GM21717 (cell line): ENCODE data around the gene IMMP2L.
"Not testable (repeated sequence)": the region's sequence is repeated elsewhere in the genome, so short reads cannot be mapped to it uniquely, and the experiment has no call there.

Experiments used
- ATAC-seq: cut with Tn5 transposase; IDR thresholded peaks from one replicate; pipeline ENCODE4 v1.9.1; 2021; ENCODE audit warnings: mild to moderate bottlenecking, moderate library complexity; ENCODE audit not compliant: unreplicated experiment

The IMMP2L gene

DNA sequence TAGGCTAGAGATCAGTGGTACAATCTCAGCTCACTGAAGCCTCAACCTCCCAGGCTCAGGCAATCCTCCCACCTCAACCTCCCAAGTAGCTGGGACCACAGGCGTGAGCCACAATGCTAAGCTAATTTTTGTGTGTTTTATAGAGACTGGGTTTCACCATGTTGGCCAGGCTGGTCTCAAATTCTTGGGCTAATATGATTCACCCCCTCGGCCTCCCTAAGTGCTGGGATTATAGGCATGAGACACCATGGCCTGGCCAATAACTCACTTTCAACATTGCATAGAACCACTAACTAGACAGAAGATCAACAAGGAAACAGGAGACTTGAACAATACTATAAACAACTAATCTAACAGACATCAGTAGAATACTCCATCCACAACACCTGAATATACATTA lies 279.7 kb downstream of the IMMP2L start:
- ATAC-seq = no peak

DNA sequence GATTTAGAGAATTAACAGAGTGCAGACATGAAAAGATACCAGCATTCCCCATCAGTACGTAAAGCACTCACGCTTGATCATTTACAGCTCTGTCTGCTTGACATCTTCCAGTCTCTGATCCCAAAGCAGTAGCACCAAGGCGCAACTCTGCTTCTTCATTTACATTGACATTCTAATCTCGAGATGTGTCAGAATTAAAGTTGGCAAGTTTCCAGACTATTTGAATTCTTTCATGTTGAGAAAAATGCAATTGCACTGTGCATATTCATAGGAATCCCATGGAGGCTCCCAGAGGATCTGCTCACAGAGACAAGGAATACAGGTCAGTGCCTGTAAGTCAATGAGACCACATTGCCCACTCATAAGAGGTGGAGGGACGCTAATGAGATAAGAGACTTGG lies 287.4 kb downstream of the IMMP2L start:
- no peak for ATAC-seq

GRCh38 chr7:111272092-111272491 lies 290.2 kb downstream of the IMMP2L start:
- ATAC-seq = no peak

DNA sequence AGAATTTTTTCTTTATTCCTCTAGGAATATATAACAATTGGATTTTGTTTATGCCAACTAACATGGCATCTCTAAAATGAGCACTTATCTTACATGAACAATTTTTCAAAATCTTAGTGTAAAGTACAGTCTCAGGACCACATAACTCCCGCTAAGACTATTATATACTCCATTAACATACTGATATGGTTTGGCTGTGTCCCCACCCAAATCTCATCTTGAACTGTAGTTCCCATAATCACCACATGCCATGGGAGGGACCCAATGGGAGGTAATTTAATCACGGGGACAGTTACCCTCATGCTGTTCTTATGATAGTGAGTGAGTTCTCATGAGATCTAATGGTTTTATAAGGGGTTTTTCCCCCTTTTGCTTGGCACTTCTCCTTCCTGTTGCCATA lies 291.5 kb downstream of the IMMP2L start:
- ATAC-seq = not testable (repeated sequence)

DNA sequence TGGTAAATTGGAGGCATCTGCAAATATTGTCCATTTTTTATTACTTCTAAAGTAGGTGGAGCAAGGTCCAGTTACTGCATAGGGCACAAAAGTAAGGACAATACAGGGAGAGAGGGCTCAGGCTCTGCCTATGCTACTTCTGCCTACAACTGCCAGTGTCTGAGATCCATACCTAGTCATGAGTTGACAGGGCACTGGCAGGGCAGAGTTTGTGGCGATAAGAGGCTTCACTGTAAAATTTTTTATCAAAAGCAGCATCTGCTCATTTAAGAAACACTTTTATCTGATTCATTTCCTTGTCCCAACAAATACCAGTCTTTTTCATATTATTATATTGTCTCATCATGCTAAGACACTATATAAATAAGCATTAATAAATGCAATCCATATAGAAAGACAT lies 293.4 kb downstream of the IMMP2L start:
- ATAC-seq = no peak

DNA sequence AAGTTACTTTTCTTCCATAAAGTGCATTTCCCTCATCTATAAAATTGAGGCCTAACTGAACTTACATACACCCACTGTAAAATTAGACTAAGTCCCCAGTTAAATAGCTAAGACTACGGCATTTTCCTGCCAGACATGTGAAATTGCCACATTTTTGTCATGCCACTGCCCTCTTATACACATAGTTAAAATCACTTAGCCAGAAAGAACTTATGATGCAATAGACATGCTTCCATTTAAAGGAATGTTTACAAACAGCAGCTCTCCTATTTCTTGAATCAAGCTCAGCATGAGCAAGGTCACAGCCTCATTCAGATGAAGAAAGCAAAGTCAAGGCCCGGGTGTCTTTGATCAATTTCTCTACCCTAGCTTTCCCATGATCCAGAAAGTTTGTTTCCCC lies 295.7 kb downstream of the IMMP2L start:
- ATAC-seq = no peak

DNA sequence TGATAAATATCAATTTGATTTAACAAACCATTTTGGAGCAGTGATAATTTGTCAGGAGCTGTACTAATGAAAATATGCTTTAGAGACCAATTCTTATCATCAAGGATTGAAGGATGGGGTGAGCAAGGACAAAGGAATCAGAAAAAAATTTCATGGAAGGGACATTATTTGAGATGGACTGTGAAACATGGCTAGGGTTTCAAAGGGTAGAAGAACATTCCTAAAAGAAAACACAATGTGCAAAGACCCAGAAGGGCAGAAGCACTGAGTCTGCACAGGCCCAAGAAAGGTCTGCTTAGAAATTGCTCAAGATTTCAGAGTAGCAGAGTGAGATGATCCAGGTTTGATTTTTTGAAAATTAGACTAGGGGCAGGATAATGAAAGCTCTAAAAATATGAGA lies 296.9 kb downstream of the IMMP2L start:
- no peak for ATAC-seq

DNA sequence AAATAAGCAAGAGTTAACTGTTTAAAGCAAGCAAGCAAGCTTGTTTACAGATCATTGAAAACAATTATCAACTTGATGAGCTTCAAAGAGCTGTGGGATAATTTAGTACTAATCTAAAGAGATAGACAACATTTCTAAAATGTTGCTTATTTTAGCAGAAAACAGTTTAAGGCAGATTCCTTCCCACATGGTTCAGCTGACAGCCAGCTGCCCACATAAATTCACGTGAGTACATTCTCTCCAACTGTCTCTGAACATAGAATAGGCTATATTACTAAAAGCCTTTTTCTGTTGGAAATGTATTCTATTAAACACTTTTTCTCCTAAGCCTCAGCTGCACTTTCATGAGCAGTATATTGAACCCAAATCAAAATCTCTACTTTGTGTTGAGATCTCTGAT lies 297.3 kb downstream of the IMMP2L start:
- no peak for ATAC-seq

DNA sequence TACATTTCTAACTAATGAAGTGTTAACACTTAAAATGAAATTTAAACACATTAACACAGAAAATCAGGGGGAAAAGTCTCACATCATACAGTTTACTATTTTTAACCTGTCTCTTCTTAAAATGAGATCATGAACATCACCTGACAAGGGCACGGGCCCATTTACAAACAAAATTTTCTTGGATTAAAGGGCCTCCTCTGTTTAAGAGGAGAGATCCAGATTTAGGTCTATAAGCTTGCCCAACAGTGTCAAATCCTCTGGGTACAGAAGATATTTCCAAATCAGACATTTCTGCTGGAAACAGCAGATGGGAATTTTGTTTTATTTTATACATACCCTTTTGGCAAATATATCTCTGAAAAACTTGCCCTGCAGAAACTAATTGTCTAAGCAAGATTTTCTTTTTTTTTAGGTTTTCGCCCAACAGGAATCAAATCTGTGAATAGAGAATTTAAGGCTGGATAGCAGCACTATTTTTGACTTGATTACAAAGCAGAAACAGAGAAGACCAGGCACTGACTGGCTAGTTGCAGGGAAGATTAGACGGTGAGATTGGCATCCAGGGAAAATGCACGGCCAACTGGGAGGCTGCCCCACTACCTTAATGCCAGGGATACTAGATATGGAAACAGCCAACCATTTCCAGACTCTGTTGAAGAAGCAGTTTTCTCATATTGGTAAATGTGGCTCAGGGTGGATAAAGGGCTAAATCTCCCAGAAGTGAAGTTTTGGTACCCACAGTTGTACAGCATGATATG lies 298.0 kb downstream of the IMMP2L start:
- no peak for ATAC-seq

DNA sequence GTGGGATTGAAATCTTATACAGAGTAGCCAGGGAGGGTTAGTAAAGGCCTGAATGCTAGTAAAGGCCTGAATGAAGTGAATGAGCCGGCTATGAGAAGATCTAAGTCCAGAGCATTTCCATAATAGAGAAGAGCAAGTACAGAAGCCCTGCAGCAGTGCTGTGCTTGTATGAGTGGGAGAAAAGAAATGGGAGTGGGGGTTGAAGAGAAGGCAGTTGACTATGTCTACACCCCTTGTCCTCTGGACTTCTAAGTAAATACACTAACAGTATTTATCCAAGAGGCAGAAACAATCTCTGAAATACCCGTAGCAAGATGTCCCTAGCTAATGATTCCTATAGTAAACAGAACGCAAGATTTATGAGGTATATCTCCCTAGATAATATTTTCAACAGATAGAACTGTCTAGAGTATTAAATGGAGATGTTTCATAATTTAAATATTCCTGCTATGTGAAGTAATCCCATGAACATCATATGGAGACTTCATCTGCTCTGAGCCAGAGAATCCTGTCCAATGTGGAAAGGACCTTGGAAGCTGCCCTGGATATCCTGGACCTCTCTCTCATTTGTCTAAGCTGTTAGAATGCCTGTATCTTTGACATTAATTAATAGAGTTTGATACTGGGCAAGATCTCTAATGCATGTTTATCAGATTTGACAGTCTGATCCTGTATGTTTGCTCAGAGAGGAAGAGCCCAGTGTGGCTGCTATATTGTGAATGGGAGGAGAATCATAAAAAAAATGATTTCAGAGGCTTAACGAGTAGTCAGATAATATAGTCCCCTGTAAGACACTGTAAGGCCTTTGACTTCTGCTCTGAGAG lies 299.8 kb downstream of the IMMP2L start:
- no peak for ATAC-seq

- ATAC-seq = no peak
These were observed 300.8 kb downstream of the IMMP2L start for GRCh38 chr7:111261496-111261895.

DNA sequence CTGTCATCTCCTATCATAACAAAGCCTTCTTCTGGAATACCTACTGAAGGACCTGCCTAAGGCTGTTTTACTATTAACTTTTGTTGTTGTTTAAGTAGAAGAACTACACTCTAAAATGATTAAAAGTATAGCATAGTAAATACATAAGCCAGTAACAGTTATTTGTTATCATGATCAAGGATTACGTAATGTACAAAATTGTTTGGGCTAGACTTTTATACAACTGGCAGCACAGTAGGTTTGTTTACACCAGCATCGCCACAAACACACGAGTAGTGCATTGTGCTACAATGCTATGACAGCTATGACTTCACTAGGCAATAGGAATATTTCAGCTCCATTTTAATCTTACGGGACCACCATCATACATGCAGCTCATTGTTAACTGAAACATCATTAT lies 302.3 kb downstream of the IMMP2L start:
- ATAC-seq = no peak

DNA sequence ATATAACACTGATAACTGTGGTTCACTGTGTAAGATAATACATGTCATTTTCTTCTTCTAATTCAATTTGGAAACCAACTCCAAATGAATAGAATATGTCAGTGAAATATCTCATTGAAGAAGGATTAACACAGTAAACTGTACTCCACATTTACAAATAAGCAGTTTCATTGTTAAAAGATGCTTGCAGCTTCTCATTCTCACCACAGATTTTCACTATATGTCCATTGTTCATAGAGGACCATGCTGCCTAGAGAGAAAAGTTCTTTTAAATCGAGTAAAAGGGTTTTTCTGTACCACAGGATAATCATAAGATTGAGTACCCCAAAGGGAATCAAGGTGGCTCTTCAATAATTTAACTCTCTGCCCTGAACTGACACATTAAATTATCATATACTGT lies 305.9 kb downstream of the IMMP2L start:
- no peak for ATAC-seq

DNA sequence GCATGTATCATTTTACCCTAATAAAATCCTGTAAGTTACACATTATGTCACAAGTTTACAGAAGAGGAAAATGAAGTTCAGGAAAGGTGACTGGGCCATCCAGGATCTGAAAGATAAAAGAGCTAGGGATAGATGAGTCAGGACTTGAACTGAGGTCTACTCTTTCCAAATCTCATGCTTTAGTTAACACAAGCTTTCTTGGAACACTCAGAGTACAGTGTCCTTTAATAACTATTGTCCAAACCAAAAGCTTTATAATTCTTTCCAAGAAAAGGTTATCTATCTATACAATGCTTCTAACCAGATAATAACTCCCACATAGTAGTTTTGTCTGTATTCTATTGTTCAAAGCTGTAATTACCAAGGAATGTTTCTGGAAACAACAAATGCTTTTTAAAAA lies 306.7 kb downstream of the IMMP2L start:
- ATAC-seq = no peak

GRCh38 chr7:111251365-111251764 lies 310.9 kb downstream of the IMMP2L start:
- ATAC-seq = not testable (repeated sequence)

DNA sequence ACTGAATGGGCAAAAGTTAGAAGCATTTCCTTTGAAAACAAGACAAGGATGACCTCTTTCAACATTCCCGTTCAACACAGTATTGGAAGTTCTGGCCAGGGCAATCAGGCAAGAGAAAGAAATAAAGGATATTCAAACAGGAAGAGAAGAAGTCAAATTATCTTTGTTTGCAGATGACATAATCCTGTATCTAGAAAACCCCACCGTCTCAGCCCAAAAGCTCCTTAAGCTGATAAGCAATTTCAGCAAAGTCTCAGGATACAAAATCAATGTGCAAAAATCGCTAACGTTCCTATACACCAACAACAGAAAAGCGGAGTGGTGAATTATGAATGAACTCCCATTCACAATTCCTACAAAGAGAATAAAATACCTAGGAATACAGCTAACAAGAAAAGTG lies 312.5 kb downstream of the IMMP2L start:
- not testable (repeated sequence) for ATAC-seq

DNA sequence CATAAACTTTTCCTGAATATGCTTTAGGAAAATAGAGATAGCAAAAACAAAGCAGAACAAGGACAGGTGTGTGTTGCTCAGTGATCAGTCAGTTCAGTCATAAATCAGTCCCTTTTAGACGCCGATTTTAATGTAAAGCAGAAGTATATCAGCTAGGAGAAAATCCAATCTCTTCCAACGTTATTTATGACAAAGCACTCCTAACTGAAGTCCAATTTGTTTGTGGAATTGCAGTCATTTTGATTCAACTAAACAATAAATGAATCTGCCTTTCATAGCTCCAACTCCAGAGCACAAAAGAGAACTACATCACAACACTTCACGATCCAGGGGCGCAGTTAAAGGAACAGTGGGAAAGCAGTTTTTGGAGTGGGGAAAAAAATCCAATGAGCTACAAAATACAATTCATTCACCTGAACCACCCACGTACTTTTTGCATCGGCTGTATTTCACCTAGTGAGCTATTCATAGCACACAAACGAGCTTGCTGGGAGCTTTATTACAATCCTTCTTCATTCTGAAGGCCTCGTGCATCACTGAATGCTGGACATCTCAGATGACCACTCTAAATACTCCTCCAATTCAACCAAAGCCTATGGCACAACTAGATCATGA lies 320.0 kb downstream of the IMMP2L start:
- ATAC-seq = no peak

DNA sequence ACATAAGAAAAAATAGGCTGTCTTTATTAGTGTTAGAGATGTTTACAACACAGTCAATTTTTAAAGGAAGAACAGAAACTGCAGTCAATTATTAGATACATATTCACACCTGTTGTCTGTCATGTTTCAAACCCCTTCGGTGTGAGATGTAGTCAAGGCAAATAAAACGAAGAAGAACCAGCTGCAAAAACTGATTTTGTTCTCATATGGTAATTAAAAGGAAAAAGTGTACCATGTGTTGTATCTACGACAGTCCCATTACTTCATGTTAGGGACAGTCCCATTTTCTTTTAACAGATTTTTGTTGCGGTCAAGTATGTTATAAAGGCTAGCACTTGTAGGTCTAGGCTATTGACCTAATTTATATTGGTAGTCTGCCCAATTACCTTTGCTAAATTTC lies 321.9 kb downstream of the IMMP2L start:
- peak; percentile 77 for ATAC-seq

GRCh38 chr7:111239437-111239836 lies 322.9 kb downstream of the IMMP2L start:
- no peak for ATAC-seq

- no peak for ATAC-seq
These were observed 323.4 kb downstream of the IMMP2L start for GRCh38 chr7:111238886-111239285.

GRCh38 chr7:111235709-111236108 lies 326.6 kb downstream of the IMMP2L start:
- ATAC-seq = no peak
